HG03280 (cell line): ENCODE data around the gene SHISAL1.

Source experiments
- ATAC-seq: cut with Tn5 transposase; IDR thresholded peaks from one replicate; pipeline ENCODE4 v1.9.1; 2021; ENCODE audit warnings: mild to moderate bottlenecking, moderate library complexity; ENCODE audit not compliant: unreplicated experiment

Gene SHISAL1

GRCh38 chr22:44266796-44267760 is 45.7 kb downstream of the SHISAL1 start:
- no peak for ATAC-seq

GRCh38 chr22:44263547-44263946 is 49.2 kb downstream of the SHISAL1 start:
- ATAC-seq: no peak

- no peak for ATAC-seq
Measured at GRCh38 chr22:44261861-44262595, 50.7 kb downstream of the SHISAL1 start.

GRCh38 chr22:44261164-44261860 is 51.4 kb downstream of the SHISAL1 start:
- ATAC-seq: no peak

GRCh38 chr22:44260216-44261035 is 52.3 kb downstream of the SHISAL1 start:
- no peak for ATAC-seq

- no peak for ATAC-seq
Measured at GRCh38 chr22:44259366-44260215, 53.2 kb downstream of the SHISAL1 start.

- ATAC-seq: no peak
Measured at GRCh38 chr22:44256556-44257485, 55.9 kb downstream of the SHISAL1 start.

- ATAC-seq: no peak
Measured at GRCh38 chr22:44256085-44256484, 56.7 kb downstream of the SHISAL1 start.

GRCh38 chr22:44254811-44255210 is 57.9 kb downstream of the SHISAL1 start:
- ATAC-seq: no peak

GRCh38 chr22:44249376-44250147 is 63.2 kb downstream of the SHISAL1 start:
- no peak for ATAC-seq

- ATAC-seq: no peak
Measured at GRCh38 chr22:44248926-44249325, 63.8 kb downstream of the SHISAL1 start.

GRCh38 chr22:44247923-44248892 is 64.5 kb downstream of the SHISAL1 start:
- no peak for ATAC-seq

- ATAC-seq: no peak
Measured at GRCh38 chr22:44247346-44247745, 65.4 kb downstream of the SHISAL1 start.

GRCh38 chr22:44246615-44247326 is 66.0 kb downstream of the SHISAL1 start:
- no peak for ATAC-seq

- ATAC-seq: no peak
Measured at GRCh38 chr22:44245867-44246266, 66.9 kb downstream of the SHISAL1 start.

GRCh38 chr22:44245438-44245837 is 67.3 kb downstream of the SHISAL1 start:
- ATAC-seq: no peak
